Endothelial cell of umbilical vein (primary cell): ENCODE results near the gene SH3BP5. TPM values are rescaled to one million over a fixed set of nuclear protein-coding genes. Genes with fewer than 3 reads are reported as not detected.

Experiments
- BruUV-seq: library from RNA; stranded (reverse); fragments of 400-500 nt; replicated peaks from 2 replicates; lab custom pipeline; 2021; lab: Mats Ljungman, UMichigan
- CTCF ChIA-PET: fragments of 300-600, 350-600 bp; sonication (Branson Sonifier 250); formaldehyde crosslinking; loops from one replicate; lab custom pipeline; 2021; ENCODE audit warnings: antibody characterized with exemption, inconsistent platforms; lab: Charles Lee
- POLR2A ChIA-PET: fragments of 300-600, 350-600 bp; sonication (Branson Sonifier 250); formaldehyde crosslinking; loops from one replicate; lab custom pipeline; 2021; ENCODE audit warnings: antibody characterized with exemption, inconsistent platforms; lab: Charles Lee
- DNase-seq: peaks from one replicate; pipeline ENCODE4 v3.0.0-alpha.2; 2011; ENCODE audit warnings: low read depth, low spot score
- FAIRE-seq: peaks from 2 replicates; lab custom pipeline; 2011; peaks lifted over from hg19 to GRCh38; lab: Jason Lieb, UNC
- H2AFZ ChIP-seq: 2 replicates; pipeline ENCODE4 v1.6.0; 2012; ENCODE audit warnings: low read depth, low read length, control low read depth, inconsistent platforms
- H3K27ac ChIP-seq: 2 replicates; pipeline ENCODE4 v1.5.1; 2011; ENCODE audit warnings: low read depth, mild to moderate bottlenecking, control low read depth, low read length, moderate library complexity; ENCODE audit not compliant: insufficient read depth
- H3K27me3 ChIP-seq, 2 experiments: 2 replicates each; pipeline versions ENCODE4 v1.6.0 to v1.6.1; 2011; ENCODE audit warnings: low read length in 2 of 2, mixed read lengths in 1 of 2; ENCODE audit not compliant: control insufficient read depth in 2 of 2, insufficient read depth in 2 of 2
- H3K36me3 ChIP-seq, 2 experiments: 2 replicates in 1 of 2; 3 replicates in 1 of 2; pipeline ENCODE4 v1.5.1; 2011; ENCODE audit warnings: low read length in 2 of 2, mild to moderate bottlenecking in 1 of 2, moderate library complexity in 1 of 2; ENCODE audit not compliant: control insufficient read depth in 2 of 2, insufficient read depth in 2 of 2; ENCODE audit errors: extremely low read depth in 1 of 2
- H3K4me1 ChIP-seq: 3 replicates; pipeline ENCODE4 v1.5.1; 2011; ENCODE audit warnings: mild to moderate bottlenecking, low read length; ENCODE audit not compliant: control insufficient read depth, insufficient read depth; ENCODE audit errors: extremely low read depth
- H3K4me2 ChIP-seq: 2 replicates; pipeline ENCODE4 v1.6.1; 2011; ENCODE audit warnings: low read length, control low read depth, mixed read lengths; ENCODE audit not compliant: insufficient read depth
- H3K4me3 ChIP-seq, 3 experiments: fragments of 200-600 bp in 1 of 3; sonication (generic), shearing (Covaris generic) in 1 of 3; replicated peaks in 1 of 3; 2 replicates each; pipeline ENCODE4 v1.5.1; 2011 to 2016; ENCODE audit warnings: control low read depth in 3 of 3, low read length in 3 of 3, mild to moderate bottlenecking in 2 of 3, inconsistent platforms in 1 of 3, low read depth in 1 of 3, moderate library complexity in 1 of 3; ENCODE audit not compliant: insufficient read depth in 1 of 3
- H3K79me2 ChIP-seq: 2 replicates; pipeline ENCODE4 v1.6.0; 2012; ENCODE audit warnings: low read length, inconsistent platforms; ENCODE audit not compliant: control insufficient read depth, insufficient read depth
- H3K9ac ChIP-seq: replicated peaks from 2 replicates; pipeline ENCODE3; 2011; ENCODE audit warnings: low read length, control low read depth; ENCODE audit not compliant: insufficient read depth; ENCODE audit errors: extremely low read depth
- H3K9me1 ChIP-seq: replicated peaks from 3 replicates; pipeline ENCODE4 v1.6.0; 2011; ENCODE audit warnings: mild to moderate bottlenecking, low read length; ENCODE audit not compliant: control insufficient read depth, insufficient read depth; ENCODE audit errors: extremely low read depth
- H3K9me3 ChIP-seq: replicated peaks from 2 replicates; pipeline ENCODE4 v1.5.1; 2012; ENCODE audit warnings: low read length, inconsistent platforms; ENCODE audit not compliant: control insufficient read depth, insufficient read depth
- H4K20me1 ChIP-seq: replicated peaks from 2 replicates; pipeline ENCODE3; 2011; ENCODE audit warnings: mild to moderate bottlenecking, low read length; ENCODE audit not compliant: control insufficient read depth, insufficient read depth; ENCODE audit errors: extremely low read depth
- CTCF ChIP-seq, 2 donors: IDR thresholded peaks; 1 replicate in 1 of 2; 2 replicates in 1 of 2; pipeline ENCODE4 v1.5.1; 2011; ENCODE audit warnings: low read length in 2 of 2, mild to moderate bottlenecking in 2 of 2, moderate library complexity in 2 of 2, control low read depth in 1 of 2, inconsistent platforms in 1 of 2, low read depth in 1 of 2; ENCODE audit not compliant: insufficient read depth in 1 of 2; ENCODE audit errors: extremely low read depth in 1 of 2
- EZH2 ChIP-seq: IDR thresholded peaks from 2 replicates; pipeline ENCODE4 v1.6.1; 2012; ENCODE audit warnings: borderline replicate concordance, low read depth, mild to moderate bottlenecking, moderate library complexity, low read length, inconsistent platforms; ENCODE audit not compliant: severe bottlenecking
- FOS ChIP-seq: IDR thresholded peaks from 2 replicates; pipeline ENCODE4 v1.6.1; 2011; ENCODE audit warnings: mild to moderate bottlenecking, low read length, moderate library complexity, borderline replicate concordance; ENCODE audit not compliant: insufficient read depth
- GATA2 ChIP-seq: IDR thresholded peaks from 2 replicates; pipeline ENCODE4 v1.7.0; 2011; ENCODE audit warnings: low read depth, mild to moderate bottlenecking, moderate library complexity, mixed read lengths, low read length; ENCODE audit not compliant: insufficient read length, insufficient read depth
- JUN ChIP-seq: IDR thresholded peaks from 2 replicates; pipeline ENCODE4 v1.6.1; 2011; ENCODE audit warnings: borderline replicate concordance, low read depth; ENCODE audit not compliant: insufficient read length, insufficient read depth
- MAX ChIP-seq: IDR thresholded peaks from 2 replicates; pipeline ENCODE4 v1.6.1; 2011; ENCODE audit not compliant: insufficient read depth, insufficient read length
- MYC ChIP-seq: IDR thresholded peaks from one replicate; pipeline ENCODE4 v1.6.1; 2011; ENCODE audit warnings: mild to moderate bottlenecking, low read depth, low read length
- POLR2A ChIP-seq: IDR thresholded peaks from 2 replicates; pipeline ENCODE4 v1.6.1; 2012; ENCODE audit warnings: low read depth, mild to moderate bottlenecking, control low read depth, low read length
- POLR2AphosphoS5 ChIP-seq: IDR thresholded peaks from 2 replicates; pipeline ENCODE4 v1.6.1; 2012; ENCODE audit warnings: low read depth, mild to moderate bottlenecking, control low read depth, low read length, moderate library complexity; ENCODE audit not compliant: insufficient read depth
- dilution Hi-C: fragments of 300-500 bp; cut with MboI; formaldehyde crosslinking; loops from one replicate; pipeline ENCODE4 v1.15.0; 2019; ENCODE audit warnings: low sequenced_read_pairs; ENCODE audit not compliant: extremely low pct_ligation_motif_present
- intact Hi-C: fragments of 100-400 bp; cut with micrococcal nuclease; formaldehyde crosslinking; loops from one replicate; pipeline ENCODE4 v1.10.0; 2022
- polyA plus RNA-seq, 4 experiments: library from polyadenylated mRNA; depleted of rRNA in 3 of 4; stranded (reverse) in 3 of 4; unstranded in 1 of 4; fragments of >200 nt; gene quantifications; 2 replicates each; pipeline versions ENCODE4 v1.2.1 to v1.2.3, GENCODE V29; 2011 to 2012; ENCODE audit warnings: missing spikeins in 1 of 4
- total RNA-seq: library from RNA; stranded (reverse); gene quantifications from 2 replicates; pipeline ENCODE4 v1.2.3, GENCODE V29; 2021

SH3BP5 gene
- total and polyA plus RNA-seq, 2 donors (not counting 3 experiments of a cell fraction or from before 2014, with no cell fraction given) = 35.3 to 76.3 TPM

- H3K27ac ChIP-seq = peak overlapping the region; percentile 98
- no peak overlapping the region for H2AFZ ChIP-seq
- H4K20me1 ChIP-seq = no peaks in the 10 kb centered on the region
- peaks cover 24% of the 10 kb centered on the region for H3K4me1 ChIP-seq
- BruUV-seq = TSS peak; percentile 61
- no peaks in the 10 kb centered on the region for H3K9me1 ChIP-seq
- DNase-seq = peak; percentile 94
- intact Hi-C loops (loop anchor here (1.0 to 2.0 kb wide), 3 partner anchors 26 to 63 kb away; partner anchors contain the start of gene CAPN7), dilution Hi-C loops (loop anchor here (5.0 kb wide), 1 partner anchor 103 kb away; no protein-coding TSS in a partner anchor)
- peaks cover 48% of the 10 kb centered on the region for H3K79me2 ChIP-seq
- peak overlapping the region; percentile 15 for H3K4me2 ChIP-seq
- peak overlapping the region; percentile 66 for H3K9ac ChIP-seq
- no peak overlapping the region for H3K4me3 ChIP-seq
- peak; percentile 89 for TF ChIP-seq FOS
- no peak for TF ChIP-seq EZH2
- TF ChIP-seq POLR2A = peak; percentile 48
- peak; percentile 93 for TF ChIP-seq JUN
- peak; percentile 84 for TF ChIP-seq MYC
- no peak for TF ChIP-seq MAX
- no peak for TF ChIP-seq CTCF (IDR thresholded peaks at IDR 0.05; ENCODE audit: extremely low read depth in 1 of 2, insufficient read depth in 1 of 2, low read depth in 1 of 2, low read length in 2 of 2)
- peak; percentile 70 for TF ChIP-seq POLR2AphosphoS5
- TF ChIP-seq GATA2 = no peak
- no peaks in the 10 kb centered on the region for H3K27me3 ChIP-seq
- no peaks in the 10 kb centered on the region for H3K9me3 ChIP-seq
- FAIRE-seq = peak; percentile 99
- ChIA-PET POLR2A (interaction anchor here (0.7 kb wide), 1 partner anchor 70 kb away, joined by 3 read pairs; no protein-coding TSS in a partner anchor), CTCF (interaction anchor here (1.0 to 9.7 kb wide), 12 partner anchors 18 to 288 kb away, joined by 3 to 350 read pairs (median 16); partner anchors contain the start of gene SH3BP5)
- peaks cover 0 to 17% of the 10 kb centered on the region in 2 experiments for H3K36me3 ChIP-seq
Measured at GRCh38 chr3:15269091-15269989, 63.0 kb downstream of the SH3BP5 start.
